SK-N-SH treated with all-trans-retinoic acid at 6 μM for 48 hours (cell line): ENCODE results near the gene MRPS5.

Experiments
- ATAC-seq: fragments of 200-7000 bp; cut with Tn5 transposase; 3 replicates; pipeline ENCODE4 v1.9.1; 2020; ENCODE audit warnings: mild to moderate bottlenecking, moderate library complexity
- BACH2 ChIP-seq: fragments of 250-450 bp; sonication (Bioruptor Pico); IDR thresholded peaks from 2 replicates; pipeline ENCODE4 v1.9.0; 2021; ENCODE audit warnings: mild to moderate bottlenecking, borderline replicate concordance
- CSRNP3 ChIP-seq: fragments of 250-450 bp; sonication (Bioruptor Pico); IDR thresholded peaks from 2 replicates; pipeline ENCODE4 v1.5.1; 2021; ENCODE audit warnings: mild to moderate bottlenecking, moderate library complexity
- ESRRG ChIP-seq: fragments of 250-450 bp; sonication (Bioruptor Pico); IDR thresholded peaks from 2 replicates; pipeline ENCODE4 v1.6.1; 2021; ENCODE audit warnings: mild to moderate bottlenecking
- GLIS3 ChIP-seq: fragments of 250-450 bp; sonication (Bioruptor Pico); IDR thresholded peaks from 2 replicates; pipeline ENCODE4 v1.5.0; 2020; ENCODE audit warnings: mild to moderate bottlenecking, moderate library complexity
- ISL1 ChIP-seq: fragments of 250-450 bp; sonication (Bioruptor Pico); IDR thresholded peaks from 2 replicates; pipeline ENCODE4 v2.1.2; 2022; ENCODE audit warnings: mild to moderate bottlenecking, moderate library complexity
- OSR1 ChIP-seq: fragments of 250-450 bp; sonication (Bioruptor Pico); IDR thresholded peaks from 2 replicates; pipeline ENCODE4 v1.8.0; 2022; ENCODE audit warnings: moderate library complexity, mild to moderate bottlenecking, inconsistent platforms
- PPARA ChIP-seq: fragments of 250-450 bp; sonication (Bioruptor Pico); IDR thresholded peaks from 2 replicates; pipeline ENCODE4 v1.5.0; 2020; ENCODE audit warnings: mild to moderate bottlenecking, borderline replicate concordance
- RARB ChIP-seq: fragments of 250-450 bp; sonication (Bioruptor Pico); IDR thresholded peaks from 2 replicates; pipeline ENCODE4 v1.8.0; 2021; ENCODE audit warnings: mild to moderate bottlenecking, moderate library complexity
- SNAI2 ChIP-seq: fragments of 250-450 bp; sonication (Bioruptor Pico); IDR thresholded peaks from 2 replicates; pipeline ENCODE4 v1.5.0; 2020; ENCODE audit warnings: mild to moderate bottlenecking, moderate library complexity
- TCF4 ChIP-seq: fragments of 250-450 bp; sonication (Bioruptor Pico); IDR thresholded peaks from 2 replicates; pipeline ENCODE4 v1.8.0; 2021; ENCODE audit warnings: mild to moderate bottlenecking, moderate library complexity, borderline replicate concordance
- TOX ChIP-seq: fragments of 250-450 bp; sonication (Bioruptor Pico); IDR thresholded peaks from 2 replicates; pipeline ENCODE4 v1.8.0; 2021; ENCODE audit warnings: mild to moderate bottlenecking, moderate library complexity, borderline replicate concordance
- ZC3H10 ChIP-seq: fragments of 250-450 bp; sonication (Bioruptor Pico); IDR thresholded peaks from 2 replicates; pipeline ENCODE4 v1.5.1; 2021; ENCODE audit warnings: mild to moderate bottlenecking, moderate library complexity
- ZFP3 ChIP-seq: fragments of 250-450 bp; sonication (Bioruptor Pico); IDR thresholded peaks from 2 replicates; pipeline ENCODE4 v1.5.0; 2020; ENCODE audit warnings: mild to moderate bottlenecking, moderate library complexity
- ZFP30 ChIP-seq: fragments of 450-650 bp; formaldehyde crosslinking; IDR thresholded peaks from 2 replicates; pipeline ENCODE4 v1.5.0; 2022; ENCODE audit warnings: mild to moderate bottlenecking, moderate library complexity
- ZNF565 ChIP-seq: fragments of 450-650 bp; formaldehyde crosslinking; conservative IDR thresholded peaks from 2 replicates; pipeline ENCODE4 v1.5.0; 2020; ENCODE audit warnings: low read depth, mild to moderate bottlenecking, moderate library complexity
- ZNF70 ChIP-seq: fragments of 450-650 bp; formaldehyde crosslinking; IDR thresholded peaks from 2 replicates; pipeline ENCODE4 v1.5.0; 2020; ENCODE audit warnings: mild to moderate bottlenecking, moderate library complexity
- ZNF8 ChIP-seq: fragments of 450-650 bp; formaldehyde crosslinking; IDR thresholded peaks from 2 replicates; pipeline ENCODE4 v1.5.0; 2020; ENCODE audit warnings: mild to moderate bottlenecking, moderate library complexity
- TF ChIP-seq, protein P1 (sequence below): fragments of 250-450 bp; sonication (Bioruptor Pico); IDR thresholded peaks from 2 replicates; pipeline ENCODE4 v1.5.0; 2020; ENCODE audit warnings: mild to moderate bottlenecking, moderate library complexity
- TF ChIP-seq, protein P2 (sequence below): fragments of 250-450 bp; sonication (Bioruptor Pico); IDR thresholded peaks from 2 replicates; pipeline ENCODE4 v1.8.0; 2020; ENCODE audit warnings: mild to moderate bottlenecking, moderate library complexity, borderline replicate concordance
- TF ChIP-seq, protein P3 (sequence below): fragments of 250-450 bp; sonication (Bioruptor Pico); IDR thresholded peaks from 2 replicates; pipeline ENCODE4 v1.5.1; 2020; ENCODE audit warnings: low read depth, mild to moderate bottlenecking, moderate library complexity

Gene MRPS5

GRCh38 chr2:95086017-95086416 lies 35.6 kb downstream of the MRPS5 start:
- ATAC-seq: no peak
- TF ChIP-seq, protein P1, sequence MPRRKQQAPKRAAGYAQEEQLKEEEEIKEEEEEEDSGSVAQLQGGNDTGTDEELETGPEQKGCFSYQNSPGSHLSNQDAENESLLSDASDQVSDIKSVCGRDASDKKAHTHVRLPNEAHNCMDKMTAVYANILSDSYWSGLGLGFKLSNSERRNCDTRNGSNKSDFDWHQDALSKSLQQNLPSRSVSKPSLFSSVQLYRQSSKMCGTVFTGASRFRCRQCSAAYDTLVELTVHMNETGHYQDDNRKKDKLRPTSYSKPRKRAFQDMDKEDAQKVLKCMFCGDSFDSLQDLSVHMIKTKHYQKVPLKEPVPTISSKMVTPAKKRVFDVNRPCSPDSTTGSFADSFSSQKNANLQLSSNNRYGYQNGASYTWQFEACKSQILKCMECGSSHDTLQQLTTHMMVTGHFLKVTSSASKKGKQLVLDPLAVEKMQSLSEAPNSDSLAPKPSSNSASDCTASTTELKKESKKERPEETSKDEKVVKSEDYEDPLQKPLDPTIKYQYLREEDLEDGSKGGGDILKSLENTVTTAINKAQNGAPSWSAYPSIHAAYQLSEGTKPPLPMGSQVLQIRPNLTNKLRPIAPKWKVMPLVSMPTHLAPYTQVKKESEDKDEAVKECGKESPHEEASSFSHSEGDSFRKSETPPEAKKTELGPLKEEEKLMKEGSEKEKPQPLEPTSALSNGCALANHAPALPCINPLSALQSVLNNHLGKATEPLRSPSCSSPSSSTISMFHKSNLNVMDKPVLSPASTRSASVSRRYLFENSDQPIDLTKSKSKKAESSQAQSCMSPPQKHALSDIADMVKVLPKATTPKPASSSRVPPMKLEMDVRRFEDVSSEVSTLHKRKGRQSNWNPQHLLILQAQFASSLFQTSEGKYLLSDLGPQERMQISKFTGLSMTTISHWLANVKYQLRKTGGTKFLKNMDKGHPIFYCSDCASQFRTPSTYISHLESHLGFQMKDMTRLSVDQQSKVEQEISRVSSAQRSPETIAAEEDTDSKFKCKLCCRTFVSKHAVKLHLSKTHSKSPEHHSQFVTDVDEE (CRISPR knock-in tag): no peak

DNA sequence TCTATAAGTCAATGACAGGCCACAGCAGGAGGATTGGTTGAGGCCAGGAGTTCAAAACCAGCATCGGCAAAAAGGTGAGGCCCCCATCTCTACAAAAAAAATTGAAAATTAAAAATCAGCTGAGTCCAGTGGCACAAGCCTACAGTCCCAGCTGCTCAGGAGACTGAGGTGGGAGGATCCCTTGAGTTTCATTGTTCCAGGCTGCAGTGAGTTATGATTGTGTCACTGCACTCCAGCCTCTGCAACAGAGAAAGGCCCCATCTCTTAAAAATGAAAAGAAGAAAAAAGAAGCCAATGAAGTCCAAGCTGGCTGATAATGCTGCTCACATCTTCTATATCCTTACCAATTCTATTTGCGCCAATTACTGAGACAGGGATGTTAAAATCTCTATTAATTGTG lies 39.1 kb downstream of the MRPS5 start:
- no peak for TF ChIP-seq ZNF70 (CRISPR knock-in tag)
- TF ChIP-seq TCF4 (CRISPR knock-in tag): no peak
- TF ChIP-seq OSR1: no peak
- TF ChIP-seq, protein P1 (CRISPR knock-in tag): no peak
- no peak for TF ChIP-seq ESRRG (CRISPR knock-in tag)
- no peak for TF ChIP-seq ZFP30
- no peak for TF ChIP-seq CSRNP3 (CRISPR knock-in tag)
- no peak for TF ChIP-seq TOX (CRISPR knock-in tag)
- TF ChIP-seq SNAI2 (CRISPR knock-in tag): no peak
- TF ChIP-seq GLIS3 (CRISPR knock-in tag): no peak
- TF ChIP-seq, protein P2, sequence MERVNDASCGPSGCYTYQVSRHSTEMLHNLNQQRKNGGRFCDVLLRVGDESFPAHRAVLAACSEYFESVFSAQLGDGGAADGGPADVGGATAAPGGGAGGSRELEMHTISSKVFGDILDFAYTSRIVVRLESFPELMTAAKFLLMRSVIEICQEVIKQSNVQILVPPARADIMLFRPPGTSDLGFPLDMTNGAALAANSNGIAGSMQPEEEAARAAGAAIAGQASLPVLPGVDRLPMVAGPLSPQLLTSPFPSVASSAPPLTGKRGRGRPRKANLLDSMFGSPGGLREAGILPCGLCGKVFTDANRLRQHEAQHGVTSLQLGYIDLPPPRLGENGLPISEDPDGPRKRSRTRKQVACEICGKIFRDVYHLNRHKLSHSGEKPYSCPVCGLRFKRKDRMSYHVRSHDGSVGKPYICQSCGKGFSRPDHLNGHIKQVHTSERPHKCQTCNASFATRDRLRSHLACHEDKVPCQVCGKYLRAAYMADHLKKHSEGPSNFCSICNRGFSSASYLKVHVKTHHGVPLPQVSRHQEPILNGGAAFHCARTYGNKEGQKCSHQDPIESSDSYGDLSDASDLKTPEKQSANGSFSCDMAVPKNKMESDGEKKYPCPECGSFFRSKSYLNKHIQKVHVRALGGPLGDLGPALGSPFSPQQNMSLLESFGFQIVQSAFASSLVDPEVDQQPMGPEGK (CRISPR knock-in tag): no peak
- no peak for TF ChIP-seq RARB (CRISPR knock-in tag)
- TF ChIP-seq, protein P3, sequence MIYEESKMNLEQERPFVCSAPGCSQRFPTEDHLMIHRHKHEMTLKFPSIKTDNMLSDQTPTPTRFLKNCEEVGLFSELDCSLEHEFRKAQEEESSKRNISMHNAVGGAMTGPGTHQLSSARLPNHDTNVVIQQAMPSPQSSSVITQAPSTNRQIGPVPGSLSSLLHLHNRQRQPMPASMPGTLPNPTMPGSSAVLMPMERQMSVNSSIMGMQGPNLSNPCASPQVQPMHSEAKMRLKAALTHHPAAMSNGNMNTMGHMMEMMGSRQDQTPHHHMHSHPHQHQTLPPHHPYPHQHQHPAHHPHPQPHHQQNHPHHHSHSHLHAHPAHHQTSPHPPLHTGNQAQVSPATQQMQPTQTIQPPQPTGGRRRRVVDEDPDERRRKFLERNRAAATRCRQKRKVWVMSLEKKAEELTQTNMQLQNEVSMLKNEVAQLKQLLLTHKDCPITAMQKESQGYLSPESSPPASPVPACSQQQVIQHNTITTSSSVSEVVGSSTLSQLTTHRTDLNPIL (CRISPR knock-in tag): no peak
- TF ChIP-seq ZNF565 (CRISPR knock-in tag): no peak
- no peak for TF ChIP-seq BACH2 (CRISPR knock-in tag)
- TF ChIP-seq ZC3H10 (CRISPR knock-in tag): no peak
- no peak for TF ChIP-seq ZFP3 (CRISPR knock-in tag)

GRCh38 chr2:95079199-95079683 lies 42.4 kb downstream of the MRPS5 start:
- TF ChIP-seq ZFP30: no peak
- TF ChIP-seq ISL1 (CRISPR knock-in tag): no peak
- TF ChIP-seq ZC3H10 (CRISPR knock-in tag): no peak
- no peak for TF ChIP-seq TOX (CRISPR knock-in tag)
- TF ChIP-seq ZNF8 (CRISPR knock-in tag): no peak
- TF ChIP-seq, protein P3 (CRISPR knock-in tag): no peak
- no peak for TF ChIP-seq BACH2 (CRISPR knock-in tag)
- no peak for TF ChIP-seq SNAI2 (CRISPR knock-in tag)
- no peak for TF ChIP-seq ZFP3 (CRISPR knock-in tag)
- TF ChIP-seq, protein P1 (CRISPR knock-in tag): no peak
- TF ChIP-seq TCF4 (CRISPR knock-in tag): no peak
- no peak for TF ChIP-seq OSR1
- no peak for TF ChIP-seq ZNF70 (CRISPR knock-in tag)
- TF ChIP-seq PPARA (CRISPR knock-in tag): no peak
- TF ChIP-seq CSRNP3 (CRISPR knock-in tag): no peak
- TF ChIP-seq, all 23 proteins: peak for 0
- ATAC-seq: no peak

More for the DNA sequence above, 39.1 kb downstream of the MRPS5 start:
- ATAC-seq: no peak
